ENCODE results near the gene RXFP1. TPM values are rescaled to one million over a fixed set of nuclear protein-coding genes. Genes with fewer than 3 reads are reported as not detected.

Gene RXFP1
- total RNA-seq, 8 experiments from 2014 or later: 0.09 to 2.7 (median 1.5) TPM; not detected in 3

DNA sequence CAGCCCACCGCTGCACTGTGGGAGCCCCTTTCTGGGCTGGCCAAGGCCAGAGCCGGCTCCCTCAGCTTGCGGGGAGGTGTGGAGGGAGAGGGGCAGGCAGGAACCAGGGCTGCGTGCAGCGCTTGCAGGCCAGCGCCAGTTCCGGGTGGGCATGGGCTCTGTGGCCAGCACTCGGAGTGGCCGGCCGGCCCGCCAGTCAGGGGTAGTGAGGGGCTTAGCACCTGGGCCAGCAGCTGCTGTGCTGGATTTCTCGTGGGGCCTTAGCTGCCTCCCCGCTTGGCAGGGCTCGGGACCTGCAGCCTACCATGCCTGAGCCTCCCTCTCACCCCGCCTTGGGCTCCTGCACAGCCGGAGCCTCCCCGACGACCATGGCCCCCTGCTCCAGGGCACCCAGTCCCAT lies 45.2 kb downstream of the RXFP1 start:
- in situ Hi-C loops (cut with MboI; ENCODE audit: low pct_unique_long_range_greater_than_20kb in 2 of 9, low sequenced_read_pairs in 9 of 9, unreplicated experiment in 9 of 9): no loop called here
- no peak for ATAC-seq (replicated peaks in 6 of 8)
- 70 to 100% (median 90%) methylated on average over 1 to 2 of the region's 18 CpGs; no CpG with 5 or more reads in 6 of the 10 experiments for WGBS, 10 experiments
- H3K4me1 ChIP-seq (replicated peaks in 1 of 2): no peaks in the 10 kb centered on the region
- no peak overlapping the region for H3K4me3 ChIP-seq
- no peak overlapping the region for H3K27ac ChIP-seq

DNA sequence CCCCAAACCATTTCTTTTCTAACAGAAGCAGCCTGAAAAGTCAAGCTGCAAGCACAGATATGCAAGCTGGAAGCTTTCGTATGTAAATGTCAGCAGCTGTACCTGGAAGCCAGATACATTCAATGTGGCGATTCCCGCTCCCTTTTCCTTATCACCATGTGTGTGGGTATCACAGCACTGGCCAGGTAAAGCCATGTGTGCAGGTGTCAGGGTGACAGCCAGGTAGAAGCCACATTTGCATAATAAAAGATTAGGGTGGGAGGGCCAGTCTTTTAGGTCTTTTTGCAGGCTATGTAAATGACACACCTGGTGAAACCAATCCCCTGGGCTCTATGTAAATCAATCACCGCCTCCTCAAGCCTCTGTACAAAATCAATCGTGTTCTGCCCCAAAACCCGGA lies 50.1 kb downstream of the RXFP1 start:
- H3K4me3 ChIP-seq: no peak overlapping the region
- H3K27ac ChIP-seq: no peak overlapping the region
- ATAC-seq (replicated peaks in 6 of 8): no peak
- 32 to 100% (median 58%) methylated on average over 1 to 5 of the region's 6 CpGs; no CpG with 5 or more reads in 1 of the 10 experiments for WGBS, 10 experiments
- H3K4me1 ChIP-seq (replicated peaks in 1 of 2): no peaks in the 10 kb centered on the region
- in situ Hi-C loops (cut with MboI; ENCODE audit: low pct_unique_long_range_greater_than_20kb in 2 of 9, low sequenced_read_pairs in 9 of 9, unreplicated experiment in 9 of 9): no loop called here

DNA sequence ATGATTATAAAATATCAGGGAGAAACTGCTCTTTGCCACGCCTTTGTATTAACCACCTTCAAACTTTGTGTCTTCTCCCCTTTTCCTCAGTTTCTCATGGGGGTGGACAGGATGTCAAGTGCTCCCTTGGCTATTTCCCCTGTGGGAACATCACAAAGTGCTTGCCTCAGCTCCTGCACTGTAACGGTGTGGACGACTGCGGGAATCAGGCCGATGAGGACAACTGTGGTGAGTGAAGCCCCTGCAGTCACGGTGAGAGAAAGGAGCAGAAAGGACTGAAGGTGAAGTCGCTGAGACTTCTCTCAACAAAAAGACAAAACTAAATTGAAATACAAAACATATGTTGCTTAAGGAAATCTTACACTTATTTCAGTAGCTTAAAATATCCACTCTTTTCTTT lies 50.9 kb downstream of the RXFP1 start:
- no peaks in the 10 kb centered on the region for H3K4me1 ChIP-seq (replicated peaks in 1 of 2)
- no peak overlapping the region for H3K27ac ChIP-seq
- in situ Hi-C loops (cut with MboI; ENCODE audit: low pct_unique_long_range_greater_than_20kb in 2 of 9, low sequenced_read_pairs in 9 of 9, unreplicated experiment in 9 of 9): no loop called here
- H3K4me3 ChIP-seq: no peak overlapping the region
- 75 to 100% (median 90%) methylated on average over 1 to 7 of the region's 7 CpGs; no CpG with 5 or more reads in 1 of the 10 experiments for WGBS, 10 experiments
- no peak for ATAC-seq (replicated peaks in 6 of 8)

DNA sequence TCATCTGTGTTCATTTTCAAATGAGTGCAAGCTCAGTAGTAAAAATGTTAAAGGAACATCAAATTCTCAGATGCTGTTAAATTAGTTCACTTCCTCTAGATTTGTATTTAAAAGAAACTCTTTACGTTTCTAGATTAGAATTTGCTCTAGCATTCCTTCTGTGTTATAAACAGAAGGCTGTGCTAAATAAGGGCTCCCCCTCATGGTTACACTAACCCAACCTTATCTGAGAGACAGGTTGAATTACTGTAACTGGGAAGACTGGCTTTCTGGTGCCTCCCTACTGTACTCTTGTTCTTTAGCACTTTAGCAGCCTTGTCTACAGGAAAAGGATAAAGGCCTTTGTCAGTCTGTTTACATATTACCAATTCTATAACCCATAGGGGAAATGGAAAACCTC lies 56.8 kb downstream of the RXFP1 start:
- WGBS, 10 experiments: 18 to 100% (median 33%) methylated on average over 1 of the region's 1 CpG; no CpG with 5 or more reads in 3 of the 10 experiments
- H3K4me1 ChIP-seq (replicated peaks in 1 of 2): no peaks in the 10 kb centered on the region
- no peak overlapping the region for H3K4me3 ChIP-seq
- peak in 3 of 8 experiments; percentile 71 to 78 (median 72) for ATAC-seq (replicated peaks in 6 of 8)
- in situ Hi-C loops (cut with MboI; ENCODE audit: low pct_unique_long_range_greater_than_20kb in 2 of 9, low sequenced_read_pairs in 9 of 9, unreplicated experiment in 9 of 9): no loop called here
- no peak overlapping the region for H3K27ac ChIP-seq

DNA sequence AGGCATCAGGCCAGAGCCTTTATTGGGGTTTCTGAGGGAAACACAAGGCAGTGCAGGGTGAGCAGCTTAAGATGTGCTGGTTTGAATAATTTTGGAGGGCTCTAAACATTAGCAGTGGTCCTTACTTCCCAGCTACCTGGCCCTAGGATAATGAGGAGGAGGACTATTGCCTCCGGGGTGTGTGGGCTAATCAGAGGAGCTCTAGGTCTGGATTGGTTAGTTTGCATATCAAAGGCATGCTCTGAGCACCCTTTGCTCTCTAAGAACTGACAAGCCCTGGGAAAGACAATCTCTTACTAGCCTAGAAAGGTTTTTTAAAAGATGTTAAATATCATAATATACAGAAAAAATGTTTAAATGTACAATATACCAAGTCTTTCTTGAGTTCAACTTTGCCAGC lies 58.4 kb downstream of the RXFP1 start:
- 0 to 40% (median 20%) methylated on average over 1 of the region's 1 CpG; no CpG with 5 or more reads in 5 of the 10 experiments for WGBS, 10 experiments
- H3K4me1 ChIP-seq (replicated peaks in 1 of 2): no peaks in the 10 kb centered on the region
- in situ Hi-C loops (cut with MboI; ENCODE audit: low pct_unique_long_range_greater_than_20kb in 2 of 9, low sequenced_read_pairs in 9 of 9, unreplicated experiment in 9 of 9): no loop called here
- no peak overlapping the region for H3K27ac ChIP-seq
- ATAC-seq (replicated peaks in 6 of 8): no peak
- H3K4me3 ChIP-seq: no peak overlapping the region

DNA sequence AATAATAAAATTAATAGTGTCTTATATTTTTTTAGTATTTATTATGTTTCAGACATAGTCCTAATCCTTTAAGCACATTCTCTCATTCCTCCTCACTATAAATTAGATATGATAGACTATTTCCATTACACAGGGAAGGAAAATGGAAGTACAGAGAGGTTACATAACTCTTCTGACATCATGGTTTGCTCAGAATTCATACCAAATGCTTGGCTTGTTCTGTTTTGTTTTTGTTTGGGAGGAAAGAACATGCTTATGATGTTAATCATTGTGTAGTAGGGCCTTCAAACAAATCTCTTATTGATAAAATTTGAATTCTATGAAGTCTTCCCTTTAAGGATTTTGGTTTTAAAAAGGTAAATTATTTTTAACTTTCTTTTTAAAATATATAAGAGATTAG lies 59.5 kb downstream of the RXFP1 start:
- H3K4me3 ChIP-seq: no peak overlapping the region
- no peaks in the 10 kb centered on the region for H3K4me1 ChIP-seq (replicated peaks in 1 of 2)
- in situ Hi-C loops (cut with MboI; ENCODE audit: low pct_unique_long_range_greater_than_20kb in 2 of 9, low sequenced_read_pairs in 9 of 9, unreplicated experiment in 9 of 9): no loop called here
- no peak overlapping the region for H3K27ac ChIP-seq
- no peak for ATAC-seq (replicated peaks in 6 of 8)

DNA sequence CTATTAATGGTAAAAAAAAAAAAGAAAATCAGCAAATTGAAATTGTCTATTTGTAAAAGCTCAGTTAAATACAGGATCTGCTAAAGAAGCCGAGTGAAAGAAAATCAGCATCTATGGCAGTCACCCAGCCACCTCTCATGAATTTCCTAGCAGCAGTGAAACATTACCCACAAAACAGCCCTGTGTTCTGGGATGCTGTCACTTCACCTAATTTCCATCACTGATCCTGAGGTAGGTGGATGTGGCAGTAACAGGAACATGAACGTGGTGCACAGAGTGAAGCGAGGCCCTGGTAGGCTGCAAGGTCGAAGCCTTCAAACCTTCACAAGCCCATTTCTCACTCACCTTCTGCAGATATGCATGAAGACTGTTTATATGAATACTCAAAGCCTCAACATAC lies 65.2 kb downstream of the RXFP1 start:
- Histone ChIP-seq H3K27ac (no peak overlapping the region), H3K4me3 (no peak overlapping the region), H3K4me1 (replicated peaks in 1 of 2) (no peaks in the 10 kb centered on the region)
- in situ Hi-C loops (cut with MboI; ENCODE audit: low pct_unique_long_range_greater_than_20kb in 2 of 9, low sequenced_read_pairs in 9 of 9, unreplicated experiment in 9 of 9): no loop called here
- 45 to 100% (median 88%) methylated on average over 1 to 4 of the region's 4 CpGs; no CpG with 5 or more reads in 1 of the 10 experiments for WGBS, 10 experiments
- no peak for ATAC-seq (replicated peaks in 6 of 8)

DNA sequence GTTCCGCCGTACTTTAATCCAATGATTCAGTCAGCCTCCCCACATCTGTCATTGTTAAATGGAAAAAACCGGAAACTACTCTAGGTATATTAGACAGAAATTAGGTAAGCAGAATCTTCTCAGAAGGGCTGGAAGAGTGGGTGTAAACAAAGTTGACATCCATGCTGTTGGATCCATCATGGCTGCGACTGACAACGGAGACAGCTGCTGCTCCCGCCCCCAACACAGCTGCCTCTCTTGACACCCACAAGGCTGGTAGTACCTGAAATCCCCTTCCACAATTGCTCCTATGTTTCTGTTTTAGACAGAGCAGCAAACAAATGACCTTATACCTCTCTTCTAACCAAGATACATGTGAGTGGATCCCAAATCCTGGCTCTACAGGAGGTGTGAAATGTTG lies 66.6 kb downstream of the RXFP1 start:
- Histone ChIP-seq H3K4me1 (replicated peaks in 1 of 2) (no peaks in the 10 kb centered on the region), H3K27ac (no peak overlapping the region), H3K4me3 (no peak overlapping the region)
- 58 to 100% (median 100%) methylated on average over 2 to 4 of the region's 6 CpGs; no CpG with 5 or more reads in 6 of the 10 experiments for WGBS, 10 experiments
- in situ Hi-C loops (cut with MboI; ENCODE audit: low pct_unique_long_range_greater_than_20kb in 2 of 9, low sequenced_read_pairs in 9 of 9, unreplicated experiment in 9 of 9): no loop called here
- no peak for ATAC-seq (replicated peaks in 6 of 8)

DNA sequence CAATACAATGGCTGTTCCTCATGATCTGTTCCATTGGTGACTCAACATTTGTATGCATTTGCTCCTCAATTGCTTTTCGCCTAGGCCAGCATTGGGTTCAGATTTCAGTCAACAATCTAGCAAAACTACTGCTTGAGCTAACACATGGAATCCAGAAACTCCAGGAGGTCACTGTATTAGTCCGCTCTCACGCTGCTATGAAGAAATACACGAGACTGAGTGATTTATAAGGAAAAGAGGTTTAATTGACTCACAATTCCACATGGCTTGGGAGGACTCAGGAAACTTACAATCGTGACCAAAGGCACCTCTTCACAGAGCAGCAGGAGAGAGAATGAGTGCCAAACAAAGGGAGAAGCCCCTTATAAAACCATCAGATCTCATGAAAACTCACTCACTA lies 67.1 kb downstream of the RXFP1 start:
- no peak overlapping the region for H3K27ac ChIP-seq
- H3K4me3 ChIP-seq: no peak overlapping the region
- no peaks in the 10 kb centered on the region for H3K4me1 ChIP-seq (replicated peaks in 1 of 2)
- in situ Hi-C loops (cut with MboI; ENCODE audit: low pct_unique_long_range_greater_than_20kb in 2 of 9, low sequenced_read_pairs in 9 of 9, unreplicated experiment in 9 of 9): no loop called here
- 56 to 100% (median 87%) methylated on average over 1 to 5 of the region's 5 CpGs; no CpG with 5 or more reads in 1 of the 10 experiments for WGBS, 10 experiments
- no peak for ATAC-seq (replicated peaks in 6 of 8)

DNA sequence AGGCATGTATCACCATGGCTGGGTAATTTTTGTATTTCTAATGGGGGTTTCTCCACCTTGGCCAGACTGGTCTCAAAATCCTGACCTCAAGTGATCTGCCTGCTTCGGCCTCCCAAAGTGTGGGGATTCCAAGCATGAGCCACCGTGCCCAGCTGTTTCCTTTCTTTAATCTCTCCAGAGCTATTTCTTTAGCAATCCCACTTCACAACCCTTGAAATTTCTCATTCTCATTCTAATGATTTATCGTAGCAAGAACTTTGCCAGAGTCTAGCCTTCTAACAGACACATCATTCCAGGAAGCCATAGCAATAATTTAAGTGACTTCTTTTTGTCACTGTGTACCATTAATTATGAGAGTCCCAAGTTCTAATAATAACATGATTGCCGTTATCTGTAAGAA lies 68.6 kb downstream of the RXFP1 start:
- Histone ChIP-seq H3K4me3 (no peak overlapping the region), H3K4me1 (replicated peaks in 1 of 2) (no peaks in the 10 kb centered on the region), H3K27ac (no peak overlapping the region)
- in situ Hi-C loops (cut with MboI; ENCODE audit: low pct_unique_long_range_greater_than_20kb in 2 of 9, low sequenced_read_pairs in 9 of 9, unreplicated experiment in 9 of 9): no loop called here
- WGBS, 10 experiments: 42 to 92% (median 70%) methylated on average over 2 to 4 of the region's 4 CpGs; no CpG with 5 or more reads in 1 of the 10 experiments
- ATAC-seq (replicated peaks in 6 of 8): no peak

DNA sequence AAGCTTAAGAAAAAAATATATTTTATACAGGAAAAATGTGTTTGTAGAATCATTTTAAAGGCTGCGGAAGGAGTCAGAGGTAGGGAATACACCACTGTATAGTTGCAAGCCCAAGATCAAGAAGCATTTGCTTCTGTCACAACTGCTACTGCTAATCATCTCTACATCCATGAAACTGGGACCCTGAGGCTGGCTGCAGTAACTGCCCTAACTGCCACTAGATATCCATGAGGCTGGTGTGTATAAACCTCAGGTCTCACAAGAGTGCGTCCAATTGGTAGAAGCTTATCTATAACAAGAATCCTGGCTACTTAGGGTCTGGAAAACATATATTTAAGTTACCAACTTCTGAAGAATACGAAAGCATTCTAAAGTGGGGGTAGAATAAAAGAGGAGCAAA lies 69.1 kb downstream of the RXFP1 start:
- in situ Hi-C loops (cut with MboI; ENCODE audit: low pct_unique_long_range_greater_than_20kb in 2 of 9, low sequenced_read_pairs in 9 of 9, unreplicated experiment in 9 of 9): no loop called here
- no peaks in the 10 kb centered on the region for H3K4me1 ChIP-seq (replicated peaks in 1 of 2)
- 67 to 100% (median 92%) methylated on average over 1 to 3 of the region's 3 CpGs; no CpG with 5 or more reads in 1 of the 10 experiments for WGBS, 10 experiments
- no peak overlapping the region for H3K4me3 ChIP-seq
- no peak for ATAC-seq (replicated peaks in 6 of 8)
- no peak overlapping the region for H3K27ac ChIP-seq

DNA sequence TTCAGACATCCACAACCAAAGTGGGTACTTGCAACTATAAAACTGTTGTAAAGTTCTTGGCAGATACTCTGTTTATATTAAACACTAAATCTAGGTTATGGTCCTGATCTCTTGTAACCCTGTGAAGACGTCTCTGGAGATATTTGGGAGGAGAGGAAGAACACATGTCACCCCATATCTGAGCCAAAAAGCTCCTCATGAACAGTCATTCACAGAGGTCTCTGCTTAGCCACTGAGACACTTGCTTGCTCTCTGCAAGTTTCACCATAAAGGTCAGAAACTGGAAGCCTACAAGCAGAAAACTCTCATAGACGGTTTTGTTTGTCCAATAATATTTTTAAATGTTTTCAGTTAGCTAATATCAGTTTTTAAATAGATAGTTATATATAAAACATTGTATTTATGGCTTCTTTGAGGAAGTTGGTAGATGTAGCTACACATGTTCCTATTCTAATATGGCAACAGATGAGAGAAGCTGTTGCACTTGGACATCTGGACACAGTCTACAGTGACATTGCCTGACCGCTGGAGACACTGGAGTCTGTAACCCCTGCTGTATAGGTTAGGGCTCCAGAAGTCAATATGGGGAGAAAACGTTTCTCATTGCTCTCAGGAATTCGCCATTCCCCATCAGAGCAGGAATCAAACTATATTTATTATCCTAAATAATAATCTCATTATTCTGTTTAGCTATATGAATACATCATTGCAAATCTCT lies 76.4 kb downstream of the RXFP1 start:
- WGBS, 10 experiments: 20 to 86% (median 74%) methylated on average over 1 to 5 of the region's 5 CpGs; no CpG with 5 or more reads in 1 of the 10 experiments
- no peak for ATAC-seq (replicated peaks in 6 of 8)
- Histone ChIP-seq H3K4me3 (no peak overlapping the region), H3K27ac (no peak overlapping the region), H3K4me1 (replicated peaks in 1 of 2) (no peaks in the 10 kb centered on the region)
- in situ Hi-C loops (cut with MboI; ENCODE audit: low pct_unique_long_range_greater_than_20kb in 2 of 9, low sequenced_read_pairs in 9 of 9, unreplicated experiment in 9 of 9): no loop called here

DNA sequence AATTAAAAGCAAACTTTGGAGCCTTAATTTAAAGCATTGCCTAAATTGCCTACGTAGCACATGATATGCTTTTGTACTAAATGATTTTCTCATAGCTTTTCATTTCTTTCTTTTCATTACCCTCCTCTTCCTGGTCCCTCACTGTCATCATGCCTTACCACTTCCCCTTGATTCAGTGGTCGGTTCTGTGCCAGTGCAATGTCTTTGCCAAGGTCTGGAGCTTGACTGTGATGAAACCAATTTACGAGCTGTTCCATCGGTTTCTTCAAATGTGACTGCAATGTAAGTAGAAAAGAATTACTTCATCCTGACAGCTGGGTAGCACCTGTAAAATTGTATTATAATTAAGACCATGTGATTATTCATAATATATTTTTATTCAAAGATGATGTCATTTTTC lies 77.5 kb downstream of the RXFP1 start:
- Histone ChIP-seq H3K4me3 (no peak overlapping the region), H3K27ac (no peak overlapping the region), H3K4me1 (replicated peaks in 1 of 2) (no peaks in the 10 kb centered on the region)
- 16 to 98% (median 86%) methylated on average over 1 to 4 of the region's 4 CpGs; no CpG with 5 or more reads in 1 of the 10 experiments for WGBS, 10 experiments
- in situ Hi-C loops (cut with MboI; ENCODE audit: low pct_unique_long_range_greater_than_20kb in 2 of 9, low sequenced_read_pairs in 9 of 9, unreplicated experiment in 9 of 9): no loop called here
- peak in 2 of 8 experiments; percentile 21 to 33 for ATAC-seq (replicated peaks in 6 of 8)

Measured in motor neuron (in vitro differentiated cells).